GM23338 (cell line): ENCODE measurements around the gene MERTK. TPM values are rescaled to one million over a fixed set of nuclear protein-coding genes. Genes with fewer than 3 reads are reported as not detected.

ENCODE experiments used
- ATAC-seq: fragments of 200-7000 bp; cut with Tn5 transposase; 3 replicates; pipeline ENCODE4 v1.9.1; 2020
- DNase-seq: peaks from one replicate; pipeline ENCODE4 v3.0.0-alpha.2; 2015; ENCODE audit warnings: low spot score
- H2AFZ ChIP-seq: fragments of 200-600 bp; sonication (generic); 2 replicates; pipeline ENCODE4 v1.8.0; 2016; ENCODE audit warnings: antibody characterized with exemption, mild to moderate bottlenecking, moderate library complexity
- H3F3A ChIP-seq: fragments of 200-600 bp; sonication (generic); replicated peaks from 2 replicates; pipeline ENCODE4 v1.8.0; 2017; ENCODE audit warnings: antibody characterized with exemption, mixed run types, low read depth
- H3K27ac ChIP-seq: fragments of 200-600 bp; sonication (generic); 2 replicates; pipeline ENCODE4 v1.6.1; 2016; ENCODE audit warnings: low read depth
- H3K27me3 ChIP-seq: fragments of 200-600 bp; sonication (generic); 2 replicates; pipeline ENCODE4 v1.8.0; 2016; ENCODE audit warnings: mild to moderate bottlenecking, mixed run types, moderate library complexity; ENCODE audit not compliant: insufficient read depth
- H3K36me3 ChIP-seq: fragments of 200-600 bp; sonication (generic); 2 replicates; pipeline ENCODE4 v1.8.0; 2016; ENCODE audit warnings: mild to moderate bottlenecking; ENCODE audit not compliant: insufficient read depth
- H3K4me1 ChIP-seq: fragments of 200-600 bp; sonication (generic); 2 replicates; pipeline ENCODE4 v1.8.0; 2016; ENCODE audit warnings: mild to moderate bottlenecking, moderate library complexity; ENCODE audit not compliant: insufficient read depth
- H3K4me2 ChIP-seq: fragments of 200-600 bp; sonication (generic); 2 replicates; pipeline ENCODE4 v1.7.1; 2017; ENCODE audit warnings: mixed run types
- H3K4me3 ChIP-seq: fragments of 200-600 bp; sonication (generic); 2 replicates; pipeline ENCODE4 v1.6.1; 2016; ENCODE audit warnings: mixed run types
- H3K79me2 ChIP-seq: fragments of 200-600 bp; sonication (generic); replicated peaks from 2 replicates; pipeline ENCODE4 v1.8.0; 2017; ENCODE audit warnings: mild to moderate bottlenecking; ENCODE audit not compliant: insufficient read depth
- H3K9me2 ChIP-seq: fragments of 200-600 bp; sonication (generic); 2 replicates; pipeline ENCODE4 v1.8.0; 2017; ENCODE audit not compliant: insufficient read depth
- H4K20me1 ChIP-seq: fragments of 200-600 bp; sonication (generic); replicated peaks from 2 replicates; pipeline ENCODE4 v1.8.0; 2017; ENCODE audit warnings: mild to moderate bottlenecking; ENCODE audit not compliant: insufficient read depth
- H3K27ac Mint-ChIP-seq: 2 replicates; pipeline ENCODE4 v1.8.0; 2020; ENCODE audit warnings: inconsistent platforms, mild to moderate bottlenecking, moderate library complexity, mixed read lengths
- H3K27me3 Mint-ChIP-seq: 3 replicates; pipeline ENCODE4 v1.8.0; 2022; ENCODE audit warnings: low read depth, mild to moderate bottlenecking, moderate library complexity, mixed read lengths, inconsistent platforms; ENCODE audit not compliant: insufficient read depth, poor library complexity
- H3K36me3 Mint-ChIP-seq: 3 replicates; pipeline ENCODE4 v1.8.0; 2021; ENCODE audit warnings: low read depth, mild to moderate bottlenecking, inconsistent platforms, moderate library complexity, mixed read lengths
- H3K4me1 Mint-ChIP-seq: 3 replicates; pipeline ENCODE4 v1.8.0; 2020; ENCODE audit warnings: mild to moderate bottlenecking, inconsistent platforms, mixed read lengths
- H3K4me3 Mint-ChIP-seq: 3 replicates; pipeline ENCODE4 v1.8.0; 2021; ENCODE audit warnings: moderate library complexity, mild to moderate bottlenecking, inconsistent platforms, mixed read lengths
- H3K9me3 Mint-ChIP-seq: 3 replicates; pipeline ENCODE4 v1.8.0; 2020; ENCODE audit warnings: moderate library complexity, mild to moderate bottlenecking, inconsistent platforms, mixed read lengths
- CREB1 ChIP-seq: fragments of 250-450 bp; sonication (Bioruptor Pico); IDR thresholded peaks from 2 replicates; pipeline ENCODE4 v1.5.0; 2020; ENCODE audit warnings: low read depth, mild to moderate bottlenecking, moderate library complexity
- CTCF ChIP-seq, 2 experiments: fragments of 200-600 bp in 1 of 2; sonication (generic) in 1 of 2; conservative IDR thresholded peaks; 2 replicates each; pipeline versions ENCODE4 v1.5.1 to v1.6.1; 2016 to 2017; ENCODE audit warnings: antibody characterized with exemption in 2 of 2, low read depth in 2 of 2, mild to moderate bottlenecking in 2 of 2, moderate library complexity in 1 of 2
- ETS1 ChIP-seq: IDR thresholded peaks from 2 replicates; pipeline ENCODE4 v1.6.1; 2016; ENCODE audit warnings: antibody characterized with exemption
- EZH2 ChIP-seq: fragments of 200-600 bp; sonication (generic); IDR thresholded peaks from one replicate; pipeline ENCODE4 v1.8.0; 2017; ENCODE audit warnings: antibody characterized with exemption, mild to moderate bottlenecking, low read depth; ENCODE audit not compliant: unreplicated experiment
- JUNB ChIP-seq: IDR thresholded peaks from one replicate; pipeline ENCODE4 v1.6.1; 2016; ENCODE audit warnings: antibody characterized with exemption; ENCODE audit not compliant: unreplicated experiment
- NANOG ChIP-seq: IDR thresholded peaks from 2 replicates; pipeline ENCODE4 v1.6.1; 2016; ENCODE audit warnings: antibody characterized with exemption, borderline replicate concordance
- ZNF114 ChIP-seq: fragments of 250-450 bp; sonication (Bioruptor Pico); IDR thresholded peaks from 2 replicates; pipeline ENCODE4 v1.5.0; 2020; ENCODE audit warnings: mild to moderate bottlenecking, moderate library complexity
- ZNF331 ChIP-seq: fragments of 250-450 bp; sonication (Bioruptor Pico); IDR thresholded peaks from 2 replicates; pipeline ENCODE4 v1.5.0; 2020; ENCODE audit warnings: low read depth, mild to moderate bottlenecking, moderate library complexity
- polyA plus RNA-seq: library from polyadenylated mRNA; unstranded; fragments of >200 nt; fragmentation: Nextera tagmentation; extraction: Ambion mirVana; gene quantifications from 2 replicates; pipeline ENCODE4 v1.2.1, GENCODE V29; 2016
- total RNA-seq: library from RNA; depleted of rRNA; stranded (reverse); fragments of >200 nt; shearing (Covaris generic); gene quantifications from 2 replicates; pipeline ENCODE4 v1.2.3, GENCODE V29; 2014
- TF ChIP-seq, protein P1 (sequence below): fragments of 250-450 bp; sonication (Bioruptor Pico); IDR thresholded peaks from 2 replicates; pipeline ENCODE4 v1.5.0; 2020; ENCODE audit warnings: mild to moderate bottlenecking, moderate library complexity
- TF ChIP-seq, protein P2 (sequence below): IDR thresholded peaks from one replicate; pipeline ENCODE4 v1.6.1; 2018; ENCODE audit warnings: antibody characterized with exemption; ENCODE audit not compliant: unreplicated experiment

Gene MERTK
- total and polyA plus RNA-seq, 2 experiments from 2014 or later: 3.0 to 9.0 TPM

- H3K4me1 Mint-ChIP-seq: peaks cover 10% of the 10 kb centered on the region
- ATAC-seq: no peak
- H3K4me3 Mint-ChIP-seq: no peak overlapping the region
- H3K27ac Mint-ChIP-seq: peak overlapping the region; percentile 24; the same call in 1 of the 2 replicates
- DNase-seq: no peak
- H3K27me3 Mint-ChIP-seq: peaks cover 5% of the 10 kb centered on the region
- Histone ChIP-seq H3K27ac (no peak overlapping the region), H3K9me2 (no peaks in the 10 kb centered on the region), H4K20me1 (no peaks in the 10 kb centered on the region), H3K79me2 (no peaks in the 10 kb centered on the region), H3K36me3 (no peaks in the 10 kb centered on the region), H2AFZ (no peak overlapping the region), H3K4me1 (no peaks in the 10 kb centered on the region), H3F3A (no peaks in the 10 kb centered on the region), H3K27me3 (no peaks in the 10 kb centered on the region), H3K4me3 (no peak overlapping the region), H3K4me2 (no peak overlapping the region)
- H3K9me3 Mint-ChIP-seq: peaks cover 2% of the 10 kb centered on the region; the same call in 1 of the 3 replicates
- H3K36me3 Mint-ChIP-seq: peaks cover 30% of the 10 kb centered on the region
- no peak for TF ChIP-seq NANOG
- TF ChIP-seq, protein P1, sequence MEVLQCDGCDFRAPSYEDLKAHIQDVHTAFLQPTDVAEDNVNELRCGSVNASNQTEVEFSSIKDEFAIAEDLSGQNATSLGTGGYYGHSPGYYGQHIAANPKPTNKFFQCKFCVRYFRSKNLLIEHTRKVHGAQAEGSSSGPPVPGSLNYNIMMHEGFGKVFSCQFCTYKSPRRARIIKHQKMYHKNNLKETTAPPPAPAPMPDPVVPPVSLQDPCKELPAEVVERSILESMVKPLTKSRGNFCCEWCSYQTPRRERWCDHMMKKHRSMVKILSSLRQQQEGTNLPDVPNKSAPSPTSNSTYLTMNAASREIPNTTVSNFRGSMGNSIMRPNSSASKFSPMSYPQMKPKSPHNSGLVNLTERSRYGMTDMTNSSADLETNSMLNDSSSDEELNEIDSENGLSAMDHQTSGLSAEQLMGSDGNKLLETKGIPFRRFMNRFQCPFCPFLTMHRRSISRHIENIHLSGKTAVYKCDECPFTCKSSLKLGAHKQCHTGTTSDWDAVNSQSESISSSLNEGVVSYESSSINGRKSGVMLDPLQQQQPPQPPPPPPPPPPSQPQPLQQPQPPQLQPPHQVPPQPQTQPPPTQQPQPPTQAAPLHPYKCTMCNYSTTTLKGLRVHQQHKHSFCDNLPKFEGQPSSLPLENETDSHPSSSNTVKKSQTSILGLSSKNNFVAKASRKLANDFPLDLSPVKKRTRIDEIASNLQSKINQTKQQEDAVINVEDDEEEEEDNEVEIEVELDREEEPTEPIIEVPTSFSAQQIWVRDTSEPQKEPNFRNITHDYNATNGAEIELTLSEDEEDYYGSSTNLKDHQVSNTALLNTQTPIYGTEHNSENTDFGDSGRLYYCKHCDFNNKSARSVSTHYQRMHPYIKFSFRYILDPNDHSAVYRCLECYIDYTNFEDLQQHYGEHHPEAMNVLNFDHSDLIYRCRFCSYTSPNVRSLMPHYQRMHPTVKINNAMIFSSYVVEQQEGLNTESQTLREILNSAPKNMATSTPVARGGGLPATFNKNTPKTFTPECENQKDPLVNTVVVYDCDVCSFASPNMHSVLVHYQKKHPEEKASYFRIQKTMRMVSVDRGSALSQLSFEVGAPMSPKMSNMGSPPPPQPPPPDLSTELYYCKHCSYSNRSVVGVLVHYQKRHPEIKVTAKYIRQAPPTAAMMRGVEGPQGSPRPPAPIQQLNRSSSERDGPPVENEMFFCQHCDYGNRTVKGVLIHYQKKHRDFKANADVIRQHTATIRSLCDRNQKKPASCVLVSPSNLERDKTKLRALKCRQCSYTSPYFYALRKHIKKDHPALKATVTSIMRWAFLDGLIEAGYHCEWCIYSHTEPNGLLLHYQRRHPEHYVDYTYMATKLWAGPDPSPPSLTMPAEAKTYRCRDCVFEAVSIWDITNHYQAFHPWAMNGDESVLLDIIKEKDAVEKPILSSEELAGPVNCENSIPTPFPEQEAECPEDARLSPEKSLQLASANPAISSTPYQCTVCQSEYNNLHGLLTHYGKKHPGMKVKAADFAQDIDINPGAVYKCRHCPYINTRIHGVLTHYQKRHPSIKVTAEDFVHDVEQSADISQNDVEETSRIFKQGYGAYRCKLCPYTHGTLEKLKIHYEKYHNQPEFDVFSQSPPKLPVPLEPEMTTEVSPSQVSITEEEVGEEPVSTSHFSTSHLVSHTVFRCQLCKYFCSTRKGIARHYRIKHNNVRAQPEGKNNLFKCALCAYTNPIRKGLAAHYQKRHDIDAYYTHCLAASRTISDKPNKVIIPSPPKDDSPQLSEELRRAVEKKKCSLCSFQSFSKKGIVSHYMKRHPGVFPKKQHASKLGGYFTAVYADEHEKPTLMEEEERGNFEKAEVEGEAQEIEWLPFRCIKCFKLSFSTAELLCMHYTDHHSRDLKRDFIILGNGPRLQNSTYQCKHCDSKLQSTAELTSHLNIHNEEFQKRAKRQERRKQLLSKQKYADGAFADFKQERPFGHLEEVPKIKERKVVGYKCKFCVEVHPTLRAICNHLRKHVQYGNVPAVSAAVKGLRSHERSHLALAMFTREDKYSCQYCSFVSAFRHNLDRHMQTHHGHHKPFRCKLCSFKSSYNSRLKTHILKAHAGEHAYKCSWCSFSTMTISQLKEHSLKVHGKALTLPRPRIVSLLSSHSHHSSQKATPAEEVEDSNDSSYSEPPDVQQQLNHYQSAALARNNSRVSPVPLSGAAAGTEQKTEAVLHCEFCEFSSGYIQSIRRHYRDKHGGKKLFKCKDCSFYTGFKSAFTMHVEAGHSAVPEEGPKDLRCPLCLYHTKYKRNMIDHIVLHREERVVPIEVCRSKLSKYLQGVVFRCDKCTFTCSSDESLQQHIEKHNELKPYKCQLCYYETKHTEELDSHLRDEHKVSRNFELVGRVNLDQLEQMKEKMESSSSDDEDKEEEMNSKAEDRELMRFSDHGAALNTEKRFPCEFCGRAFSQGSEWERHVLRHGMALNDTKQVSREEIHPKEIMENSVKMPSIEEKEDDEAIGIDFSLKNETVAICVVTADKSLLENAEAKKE (CRISPR knock-in tag): no peak
- TF ChIP-seq, protein P2, sequence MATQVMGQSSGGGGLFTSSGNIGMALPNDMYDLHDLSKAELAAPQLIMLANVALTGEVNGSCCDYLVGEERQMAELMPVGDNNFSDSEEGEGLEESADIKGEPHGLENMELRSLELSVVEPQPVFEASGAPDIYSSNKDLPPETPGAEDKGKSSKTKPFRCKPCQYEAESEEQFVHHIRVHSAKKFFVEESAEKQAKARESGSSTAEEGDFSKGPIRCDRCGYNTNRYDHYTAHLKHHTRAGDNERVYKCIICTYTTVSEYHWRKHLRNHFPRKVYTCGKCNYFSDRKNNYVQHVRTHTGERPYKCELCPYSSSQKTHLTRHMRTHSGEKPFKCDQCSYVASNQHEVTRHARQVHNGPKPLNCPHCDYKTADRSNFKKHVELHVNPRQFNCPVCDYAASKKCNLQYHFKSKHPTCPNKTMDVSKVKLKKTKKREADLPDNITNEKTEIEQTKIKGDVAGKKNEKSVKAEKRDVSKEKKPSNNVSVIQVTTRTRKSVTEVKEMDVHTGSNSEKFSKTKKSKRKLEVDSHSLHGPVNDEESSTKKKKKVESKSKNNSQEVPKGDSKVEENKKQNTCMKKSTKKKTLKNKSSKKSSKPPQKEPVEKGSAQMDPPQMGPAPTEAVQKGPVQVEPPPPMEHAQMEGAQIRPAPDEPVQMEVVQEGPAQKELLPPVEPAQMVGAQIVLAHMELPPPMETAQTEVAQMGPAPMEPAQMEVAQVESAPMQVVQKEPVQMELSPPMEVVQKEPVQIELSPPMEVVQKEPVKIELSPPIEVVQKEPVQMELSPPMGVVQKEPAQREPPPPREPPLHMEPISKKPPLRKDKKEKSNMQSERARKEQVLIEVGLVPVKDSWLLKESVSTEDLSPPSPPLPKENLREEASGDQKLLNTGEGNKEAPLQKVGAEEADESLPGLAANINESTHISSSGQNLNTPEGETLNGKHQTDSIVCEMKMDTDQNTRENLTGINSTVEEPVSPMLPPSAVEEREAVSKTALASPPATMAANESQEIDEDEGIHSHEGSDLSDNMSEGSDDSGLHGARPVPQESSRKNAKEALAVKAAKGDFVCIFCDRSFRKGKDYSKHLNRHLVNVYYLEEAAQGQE: no peak
- TF ChIP-seq EZH2: no peak
- TF ChIP-seq ZNF114: no peak
- TF ChIP-seq JUNB: no peak
- no peak for TF ChIP-seq CREB1 (CRISPR knock-in tag)
- no peak for TF ChIP-seq ETS1
- TF ChIP-seq ZNF331 (CRISPR knock-in tag): no peak
- TF ChIP-seq CTCF (conservative IDR thresholded peaks at IDR 0.05; ENCODE audit: low read depth in 2 of 2): no peak
These were observed 32.0 kb downstream of the MERTK start for GRCh38 chr2:111930409-111930808.
